OCI-LY7 (cell line): Measurements from ENCODE around the gene CNN1.

Source experiments
- CTCF ChIP-seq: fragments of 200-600 bp; sonication (generic); conservative IDR thresholded peaks from 2 replicates; pipeline ENCODE4 v1.5.1; 2014; ENCODE audit warnings: mild to moderate bottlenecking, antibody characterized with exemption, low read length, moderate library complexity, mixed read lengths
- EZH2phosphoT487 ChIP-seq: fragments of 200-600 bp; sonication (generic); IDR thresholded peaks from 2 replicates; pipeline ENCODE4 v1.6.1; 2018; ENCODE audit warnings: low read depth, borderline replicate concordance, mild to moderate bottlenecking, mixed run types, antibody characterized with exemption, low read length, moderate library complexity, mixed read lengths

- TF ChIP-seq CTCF (no peak), EZH2phosphoT487 (no peak)
These were observed 15.5 kb downstream of the CNN1 start for GRCh38 chr19:11554160-11554559.
